D721Med (cell line): ENCODE data around the gene SLC6A19.

ENCODE experiments used
- DNase-seq: peaks from one replicate; pipeline ENCODE4 v3.0.0; 2011; ENCODE audit warnings: low spot score; ENCODE audit not compliant: insufficient read length
- FAIRE-seq: peaks from 2 replicates; lab custom pipeline; 2011; peaks lifted over from hg19 to GRCh38; lab: Jason Lieb, UNC
- CTCF ChIP-seq: IDR thresholded peaks from 2 replicates; pipeline ENCODE4 v1.5.1; 2012; ENCODE audit warnings: mild to moderate bottlenecking, control low read depth; ENCODE audit not compliant: insufficient read depth; ENCODE audit errors: missing control alignments

SLC6A19 gene

DNA sequence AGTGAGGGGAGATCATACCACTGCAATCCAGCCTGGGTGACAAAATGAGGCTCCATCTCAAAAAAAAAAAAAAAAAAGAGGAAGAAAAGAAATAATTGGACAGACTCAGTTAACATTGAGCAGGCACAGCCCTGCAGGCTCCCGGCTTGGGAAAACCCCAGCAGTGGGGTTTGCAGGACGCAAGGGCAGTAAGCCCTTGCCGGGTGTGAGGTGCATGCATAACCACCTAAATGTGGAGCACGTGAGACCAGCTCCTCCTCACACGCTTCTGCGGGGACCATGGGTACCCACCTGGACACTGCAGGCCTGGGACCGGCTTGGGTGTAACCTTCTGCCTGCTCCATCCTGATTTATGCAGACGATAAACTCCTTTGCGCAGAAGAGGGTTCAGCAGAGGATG, 19.0 kb downstream of the SLC6A19 start:
- FAIRE-seq (no peak), DNase-seq (no peak)
- TF ChIP-seq CTCF: no peak

DNA sequence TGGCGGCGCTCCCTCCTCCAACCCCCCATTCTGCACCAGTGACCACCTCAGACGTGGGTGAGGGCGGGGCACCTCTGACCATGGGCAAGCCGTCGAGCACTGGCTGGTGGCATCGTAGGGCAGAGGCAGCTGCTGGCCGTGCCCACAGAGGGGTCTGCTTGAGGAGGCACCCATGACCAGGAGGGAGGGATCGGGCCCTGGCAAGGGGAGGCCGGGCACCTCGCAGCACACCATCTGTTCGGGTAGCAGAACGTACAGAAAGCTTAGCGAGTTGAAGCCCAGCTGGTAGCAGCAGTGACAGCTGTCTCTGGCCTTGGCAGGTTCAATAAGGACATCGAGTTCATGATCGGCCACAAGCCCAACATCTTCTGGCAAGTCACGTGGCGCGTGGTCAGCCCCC, 19.4 kb downstream of the SLC6A19 start:
- no peak for TF ChIP-seq CTCF
- FAIRE-seq: no peak
- DNase-seq: no peak

GRCh38 chr5:1221721-1222120, 20.3 kb downstream of the SLC6A19 start:
- no peak for FAIRE-seq
- DNase-seq: no peak
- TF ChIP-seq CTCF: no peak

DNA sequence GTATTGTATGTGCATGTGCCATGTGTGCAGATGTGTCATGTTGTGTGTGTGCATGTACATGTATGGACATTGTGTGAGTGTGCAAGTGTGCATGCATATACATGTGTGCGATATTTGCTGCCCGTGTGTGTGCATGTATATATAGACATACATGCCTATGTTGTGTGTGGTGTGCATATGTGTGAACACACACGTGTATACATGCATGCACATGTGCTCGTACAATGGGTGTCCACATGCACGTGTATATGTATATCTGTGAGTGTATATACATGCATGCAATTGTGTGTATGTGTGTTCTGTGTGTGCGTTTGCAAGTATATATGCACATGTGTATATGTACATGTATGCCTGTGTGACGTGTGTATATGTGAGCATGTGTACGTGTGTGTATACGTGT, 20.8 kb downstream of the SLC6A19 start:
- no peak for DNase-seq
- FAIRE-seq: no peak
- TF ChIP-seq CTCF: no peak

DNA sequence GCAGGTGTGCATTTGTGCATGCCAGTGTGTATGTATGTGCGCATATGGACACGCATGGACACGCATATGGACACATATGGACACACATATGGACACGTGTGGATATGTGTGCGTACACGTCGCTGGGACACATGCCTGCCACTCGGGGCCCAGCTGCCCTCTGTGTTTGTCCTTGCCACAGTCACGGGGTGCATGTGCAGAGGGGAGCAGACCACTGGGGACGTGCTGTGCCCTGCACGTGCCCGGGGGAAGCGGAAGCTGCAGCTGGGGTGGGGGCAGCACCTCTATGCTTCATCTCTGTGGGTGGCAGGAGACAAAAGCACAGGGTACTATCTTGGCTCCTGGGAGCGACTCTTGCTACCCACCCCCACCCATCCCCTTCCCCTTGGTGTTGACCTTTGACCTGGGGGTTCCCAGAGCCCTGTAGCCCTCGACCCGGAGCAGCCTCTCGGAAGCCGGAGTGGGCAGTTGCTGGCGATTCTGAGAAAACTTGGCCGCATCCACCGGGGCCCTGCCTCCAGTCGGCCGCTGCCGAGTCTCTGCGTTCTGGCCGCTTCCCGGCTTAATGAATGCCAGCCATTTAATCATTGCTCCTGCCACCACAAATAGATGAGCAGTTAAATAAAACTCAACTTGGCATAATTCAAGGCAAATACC, 21.4 kb downstream of the SLC6A19 start:
- FAIRE-seq (no peak), DNase-seq (no peak)
- no peak for TF ChIP-seq CTCF

DNA sequence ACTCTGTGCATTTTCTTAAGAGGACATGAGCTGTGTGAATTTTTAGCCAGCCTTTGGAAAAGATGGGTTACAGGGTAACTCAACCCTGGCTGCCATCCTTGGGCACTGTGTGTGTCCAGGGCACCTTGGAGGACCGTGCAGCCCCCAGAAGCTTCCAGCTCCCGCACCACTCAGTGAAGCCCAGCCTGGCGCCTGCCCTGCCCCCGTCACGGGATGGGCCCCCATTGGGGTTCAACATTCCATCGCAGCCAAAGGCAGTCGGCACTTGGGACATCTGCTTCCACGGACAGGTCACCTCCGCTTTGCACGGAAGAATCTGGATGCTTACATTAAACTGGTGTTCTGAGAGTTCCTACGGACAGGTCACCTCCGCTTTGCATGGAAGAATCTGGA, 21.9 kb downstream of the SLC6A19 start:
- no peak for TF ChIP-seq CTCF
- FAIRE-seq: no peak
- DNase-seq: no peak

DNA sequence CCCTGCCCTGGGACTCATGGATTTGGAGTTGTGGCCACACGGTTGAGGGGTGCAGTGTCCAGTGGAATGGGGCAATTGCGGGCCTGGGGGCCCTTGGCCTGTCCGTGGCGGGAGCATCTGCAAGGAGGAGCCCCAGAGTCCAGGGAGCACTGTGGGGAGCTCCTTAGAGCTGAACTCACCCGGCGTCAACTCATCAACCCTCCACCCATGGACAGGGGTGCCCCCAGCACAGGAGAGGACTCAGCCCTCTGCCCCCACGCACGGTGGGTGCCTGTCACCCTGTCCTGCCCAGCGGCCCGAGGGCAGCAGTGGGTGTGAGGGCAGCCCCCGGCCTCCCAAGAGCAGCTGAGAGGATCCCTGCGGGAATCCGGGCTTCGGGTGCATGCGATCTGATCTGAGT, 23.2 kb downstream of the SLC6A19 start:
- FAIRE-seq (no peak), DNase-seq (no peak)

More for the DNA sequence above, 23.2 kb downstream of the SLC6A19 start:
- TF ChIP-seq CTCF: no peak
